Kidney (tissue), 14 donors: Measurements from ENCODE around the gene DNAJC16. TPM values are rescaled to one million over a fixed set of nuclear protein-coding genes. Genes with fewer than 3 reads are reported as not detected.
A peak's percentile ranks its signal among the peaks of the same experiment; 100 is the strongest.

Experiments used
- DNase-seq, 5 donors: peaks; one replicate each; pipeline ENCODE4 v3.0.0-alpha.2; 2013 to 2020
- FAIRE-seq: peaks from 2 replicates; lab custom pipeline; 2012; peaks lifted over from hg19 to GRCh38; lab: Jason Lieb, UNC
- H3K27ac ChIP-seq, 2 donors: one replicate each; pipeline ENCODE4 v1.7.0; 2013; ENCODE audit warnings: low read depth in 2 of 2, low read length in 2 of 2, inconsistent platforms in 1 of 2
- H3K27me3 ChIP-seq: one replicate; pipeline ENCODE4 v1.7.1; 2013; ENCODE audit warnings: low read length, inconsistent platforms; ENCODE audit not compliant: control insufficient read depth, insufficient read depth
- H3K36me3 ChIP-seq, 3 donors: one replicate each; pipeline versions ENCODE4 v1.7.0 to v1.7.1; 2013; ENCODE audit warnings: low read length in 3 of 3, control low read depth in 1 of 3, inconsistent platforms in 1 of 3; ENCODE audit not compliant: insufficient read depth in 3 of 3, control insufficient read depth in 2 of 3
- H3K4me1 ChIP-seq, 3 donors: one replicate each; pipeline versions ENCODE4 v1.7.0 to v1.7.1; 2013; ENCODE audit warnings: low read length in 3 of 3, inconsistent platforms in 1 of 3, low read depth in 1 of 3; ENCODE audit not compliant: control insufficient read depth in 2 of 3, insufficient read depth in 2 of 3
- H3K4me3 ChIP-seq, 3 donors: one replicate each; pipeline versions ENCODE4 v1.7.0 to v1.8.1; 2013; ENCODE audit warnings: low read length in 3 of 3, control low read depth in 1 of 3, inconsistent platforms in 1 of 3
- H3K9ac ChIP-seq, 3 donors: one replicate each; pipeline versions ENCODE4 v1.7.0 to v1.7.1; 2013; ENCODE audit warnings: low read length in 3 of 3, control low read depth in 1 of 3, inconsistent platforms in 1 of 3
- H3K9me3 ChIP-seq, 3 donors: one replicate each; pipeline versions ENCODE4 v1.7.0 to v1.7.1; 2013; ENCODE audit warnings: low read length in 3 of 3, control low read depth in 1 of 3, inconsistent platforms in 1 of 3; ENCODE audit not compliant: control insufficient read depth in 2 of 3, insufficient read depth in 1 of 3
- CTCF ChIP-seq: IDR thresholded peaks from 3 replicates; pipeline ENCODE4 v1.5.1; 2012; ENCODE audit warnings: mild to moderate bottlenecking, moderate library complexity, borderline replicate concordance; ENCODE audit not compliant: insufficient read depth; ENCODE audit errors: extremely low read depth
- intact Hi-C: fragments of 100-400 bp; cut with DNase I; formaldehyde crosslinking; loops from one replicate; pipeline ENCODE4 v1.11.1; 2022
- polyA plus RNA-seq: library from polyadenylated mRNA; stranded (reverse); fragments of 350-450 nt; fragmentation: Illumina TruSeq; extraction: RNeasy Lipid Tissue Mini Kit (QIAGEN cat#74804); gene quantifications from one replicate; pipeline ENCODE4 v1.2.3, GENCODE V29; 2014; ENCODE audit warnings: low read depth, low replicate concordance; ENCODE audit not compliant: insufficient read depth
- total RNA-seq: library from RNA; stranded (reverse); fragmentation: NEBNext Ultra II Directional; extraction: Animal tissue kit (Norgen Biotek cat#: 25700); gene quantifications from one replicate; pipeline ENCODE4 v1.2.1, GENCODE V29; 2021
- donor health status: control.
- donor health status: control.
- donor health status: control.
- donor health status: control.
- donor health status: control.
- donor health status: DM: yes; HTN: yes; CAD: no.
- donor health status: Normal renal cell carcinoma (clear cell type).

The DNAJC16 gene
- total and polyA plus RNA-seq, 2 donors from 2014 or later, result 7.6 to 30.1 TPM

GRCh38 chr1:15620155-15620545 is 93.5 kb downstream of the DNAJC16 start:
- Histone ChIP-seq H3K4me1 (peaks cover 5 to 28% (median 15%) of the 10 kb centered on the region in 3 donors), H3K9ac (no peak overlapping the region), H3K27ac (peak overlapping the region in 1 of 2 donors; percentile 75)

DNA sequence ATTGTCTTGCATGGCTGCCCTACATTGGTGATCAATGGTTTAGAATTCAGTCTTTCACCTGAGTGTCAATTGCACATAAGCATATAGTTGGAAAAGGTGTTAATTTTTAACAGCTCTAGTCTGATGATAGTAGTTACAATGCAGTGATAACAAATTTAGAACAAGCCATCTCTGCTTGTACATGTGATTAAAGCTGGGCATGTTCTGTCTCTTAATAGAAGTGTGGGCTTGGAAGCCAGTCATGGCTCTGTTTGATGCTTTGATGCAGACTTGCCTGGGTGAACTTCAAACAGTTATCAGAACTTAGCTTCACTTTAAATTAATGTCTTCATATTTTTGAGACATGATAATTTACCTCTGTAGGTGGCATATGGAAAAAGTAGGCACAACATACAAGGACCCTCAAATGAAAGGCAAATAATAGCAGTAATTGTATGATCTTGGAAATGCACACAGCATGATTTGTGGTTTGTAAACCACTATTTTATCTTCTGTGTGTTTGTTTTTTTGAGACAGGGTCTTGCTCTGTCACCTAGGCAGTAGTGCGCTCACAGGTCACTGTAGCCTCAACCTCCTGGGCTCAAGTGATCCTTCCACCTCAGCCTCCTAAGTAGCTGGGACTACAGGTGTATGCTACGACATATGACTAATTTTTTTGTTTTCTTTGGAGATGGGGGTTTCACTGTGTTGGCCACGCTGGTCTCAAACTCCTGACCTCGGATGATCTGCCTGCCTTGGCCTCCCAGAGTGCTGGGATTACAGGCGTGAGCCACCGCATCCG is 94.4 kb downstream of the DNAJC16 start:
- FAIRE-seq, result no peak
- no peak for DNase-seq
- Histone ChIP-seq H3K4me1 (peaks cover 5 to 28% (median 15%) of the 10 kb centered on the region in 3 donors), H3K27ac (no peak overlapping the region), H3K36me3 (no peaks in the 10 kb centered on the region), H3K9me3 (no peaks in the 10 kb centered on the region), H3K27me3 (no peaks in the 10 kb centered on the region), H3K4me3 (peak overlapping the region in 1 of 3 donors; percentile 25), H3K9ac (no peak overlapping the region)
- no peak for TF ChIP-seq CTCF
- intact Hi-C loops, result no loop called here

More at GRCh38 chr1:15620155-15620545, 93.5 kb downstream of the DNAJC16 start:
- FAIRE-seq, result no peak
- TF ChIP-seq CTCF, result no peak
- Histone ChIP-seq H3K4me3 (peak overlapping the region in 2 of 3 donors; percentile 53 to 97), H3K36me3 (no peaks in the 10 kb centered on the region), H3K9me3 (no peaks in the 10 kb centered on the region), H3K27me3 (no peaks in the 10 kb centered on the region)
- peak in 2 of 5 donors; percentile 52 to 58 for DNase-seq
- intact Hi-C loops, result no loop called here

DNA sequence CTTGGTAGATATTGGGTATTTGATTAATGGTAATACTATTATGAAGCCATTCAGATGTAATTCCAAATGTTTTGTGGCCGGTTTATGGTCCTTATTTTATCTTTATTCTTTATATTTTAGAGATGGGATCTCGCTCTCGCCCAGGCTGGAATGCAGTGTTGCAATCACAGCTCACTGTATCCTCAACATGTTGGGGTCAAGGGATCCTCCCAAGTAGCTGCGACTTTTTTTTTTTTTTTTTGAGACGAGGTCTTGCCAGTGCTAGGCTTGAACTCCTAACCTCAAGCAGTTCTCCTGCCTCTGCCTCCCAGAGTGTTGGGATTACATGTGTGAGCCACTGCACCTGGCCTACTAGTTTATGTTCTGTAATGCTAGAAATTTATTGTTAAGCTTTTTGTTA is 95.3 kb downstream of the DNAJC16 start:
- FAIRE-seq (no peak), DNase-seq (no peak)
- Histone ChIP-seq H3K27ac (no peak overlapping the region), H3K9me3 (no peaks in the 10 kb centered on the region), H3K4me1 (peaks cover 2 to 22% (median 12%) of the 10 kb centered on the region in 3 donors), H3K36me3 (peaks cover 0 to 3% (median 0%) of the 10 kb centered on the region in 3 donors), H3K9ac (no peak overlapping the region), H3K27me3 (no peaks in the 10 kb centered on the region), H3K4me3 (no peak overlapping the region)
- intact Hi-C loops, result no loop called here
- TF ChIP-seq CTCF, result no peak
